Measurements from ENCODE around the gene ABLIM2.

- TF ChIP-seq POLR2A (IDR thresholded peaks at IDR 0.05; ENCODE audit: low read depth, low read length): no peak
- TF ChIP-seq RFX5 (IDR thresholded peaks at IDR 0.05; ENCODE audit: low read depth, low read length): no peak
- TF ChIP-seq BHLHE40 (IDR thresholded peaks at IDR 0.05; ENCODE audit: low read depth, low read length): no peak
- TF ChIP-seq CTCF (conservative IDR thresholded peaks at IDR 0.05; ENCODE audit: low read depth, low read length): no peak
- TF ChIP-seq CHD1 (IDR thresholded peaks at IDR 0.05; ENCODE audit: low read depth, low read length): no peak
- TF ChIP-seq, protein P1, sequence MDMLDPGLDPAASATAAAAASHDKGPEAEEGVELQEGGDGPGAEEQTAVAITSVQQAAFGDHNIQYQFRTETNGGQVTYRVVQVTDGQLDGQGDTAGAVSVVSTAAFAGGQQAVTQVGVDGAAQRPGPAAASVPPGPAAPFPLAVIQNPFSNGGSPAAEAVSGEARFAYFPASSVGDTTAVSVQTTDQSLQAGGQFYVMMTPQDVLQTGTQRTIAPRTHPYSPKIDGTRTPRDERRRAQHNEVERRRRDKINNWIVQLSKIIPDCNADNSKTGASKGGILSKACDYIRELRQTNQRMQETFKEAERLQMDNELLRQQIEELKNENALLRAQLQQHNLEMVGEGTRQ (IDR thresholded peaks at IDR 0.05; ENCODE audit: low read depth, low read length): no peak
- TF ChIP-seq NFE2L2 (IDR thresholded peaks at IDR 0.05; ENCODE audit: low read depth, low read length): no peak
- TF ChIP-seq RAD21 (IDR thresholded peaks at IDR 0.05; ENCODE audit: low read length): no peak
- no peak for TF ChIP-seq CEBPB (IDR thresholded peaks at IDR 0.05; ENCODE audit: low read depth, low read length)
- no peak for TF ChIP-seq SMC3 (IDR thresholded peaks at IDR 0.05; ENCODE audit: low read depth, low read length)
These were observed 53.9 kb downstream of the ABLIM2 start for GRCh38 chr4:8104491-8105305.
